B cell (primary cell): ENCODE results near the gene SMTN.
"Not testable (repeated sequence)": the region's sequence is repeated elsewhere in the genome, so short reads cannot be mapped to it uniquely, and the experiment has no call there.

Experiments
- CTCF ChIP-seq: fragments of 200-600 bp; IDR thresholded peaks from one replicate; pipeline ENCODE4 v1.8.0; 2022; ENCODE audit warnings: antibody characterized with exemption, mild to moderate bottlenecking
- EZH2 ChIP-seq: IDR thresholded peaks from 2 replicates; pipeline ENCODE4 v1.6.1; 2012; ENCODE audit warnings: borderline replicate concordance, low read depth, mild to moderate bottlenecking, moderate library complexity, low read length; ENCODE audit not compliant: insufficient read depth, poor library complexity, severe bottlenecking

DNA sequence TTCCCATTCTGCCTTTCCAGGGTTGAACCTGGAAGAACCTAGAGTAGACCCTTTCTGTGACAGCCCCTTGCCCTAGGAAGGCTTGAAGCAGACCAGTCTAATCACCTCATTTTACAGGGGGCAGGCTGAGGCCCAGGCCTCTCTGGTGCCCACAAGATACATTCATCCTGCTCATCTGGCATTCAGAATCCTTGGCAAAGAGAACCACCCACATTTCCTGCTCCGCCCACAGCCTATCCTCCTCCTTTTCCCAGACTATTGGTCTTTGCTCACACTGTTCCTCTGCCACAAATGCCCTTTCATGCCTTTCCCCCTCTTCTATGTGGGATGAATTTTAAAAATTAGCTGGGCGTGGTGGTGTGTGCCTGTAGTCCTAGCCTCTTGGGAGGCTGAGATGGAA, 2.7 kb upstream of the SMTN start:
- not testable (repeated sequence) for TF ChIP-seq CTCF, EZH2
